ENCODE results near the gene SRA1. TPM values are rescaled to one million over a fixed set of nuclear protein-coding genes. Genes with fewer than 3 reads are reported as not detected.

Gene SRA1
- total and polyA plus RNA-seq, 2 of the 4 experiments (the other 2 are of a cell fraction), result 52.9 to 54.8 TPM

DNA sequence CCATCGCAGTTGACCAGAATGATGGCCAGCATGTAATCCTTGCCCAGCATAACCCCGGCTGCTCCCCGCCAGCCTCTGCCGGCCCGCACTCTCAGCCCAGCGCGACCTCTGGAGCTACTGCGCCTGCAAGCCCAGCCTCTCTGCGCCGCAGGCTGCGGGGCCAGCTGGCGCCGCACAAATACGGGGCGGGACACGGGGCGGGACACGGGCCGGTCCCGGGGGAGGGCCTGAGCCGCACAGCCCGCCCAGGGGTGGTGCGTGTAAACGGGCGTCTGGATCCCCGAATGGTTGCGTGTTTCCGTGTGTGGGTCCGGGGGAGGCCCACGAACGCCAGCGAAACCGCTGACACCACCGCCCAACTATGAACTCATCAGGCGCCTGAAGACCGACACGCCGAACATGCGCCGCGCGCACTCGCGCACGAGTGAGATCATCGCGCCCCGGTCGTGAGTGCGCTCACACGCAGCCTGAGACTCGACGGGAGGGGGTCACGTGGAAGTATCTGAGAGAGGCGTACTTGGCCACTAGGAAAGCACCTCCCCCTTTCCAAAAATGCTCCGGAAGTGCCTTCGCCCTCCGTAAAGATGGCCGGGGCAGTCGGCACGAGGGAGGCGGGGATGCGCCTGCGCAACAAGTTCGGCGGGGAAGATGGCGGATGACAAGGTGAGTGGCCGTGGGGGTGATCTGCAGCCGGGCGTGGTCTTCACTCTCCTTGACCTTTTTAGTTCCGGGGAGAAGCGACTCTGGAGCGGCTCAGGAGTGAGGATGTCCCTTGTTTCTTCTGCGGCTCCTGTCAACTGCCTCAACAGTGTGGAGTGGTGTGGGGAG, 7.1 kb upstream of the SRA1 start, which contains the start of the genes APBB3 and SLC35A4 (continued):
- TF ChIP-seq, protein P1, sequence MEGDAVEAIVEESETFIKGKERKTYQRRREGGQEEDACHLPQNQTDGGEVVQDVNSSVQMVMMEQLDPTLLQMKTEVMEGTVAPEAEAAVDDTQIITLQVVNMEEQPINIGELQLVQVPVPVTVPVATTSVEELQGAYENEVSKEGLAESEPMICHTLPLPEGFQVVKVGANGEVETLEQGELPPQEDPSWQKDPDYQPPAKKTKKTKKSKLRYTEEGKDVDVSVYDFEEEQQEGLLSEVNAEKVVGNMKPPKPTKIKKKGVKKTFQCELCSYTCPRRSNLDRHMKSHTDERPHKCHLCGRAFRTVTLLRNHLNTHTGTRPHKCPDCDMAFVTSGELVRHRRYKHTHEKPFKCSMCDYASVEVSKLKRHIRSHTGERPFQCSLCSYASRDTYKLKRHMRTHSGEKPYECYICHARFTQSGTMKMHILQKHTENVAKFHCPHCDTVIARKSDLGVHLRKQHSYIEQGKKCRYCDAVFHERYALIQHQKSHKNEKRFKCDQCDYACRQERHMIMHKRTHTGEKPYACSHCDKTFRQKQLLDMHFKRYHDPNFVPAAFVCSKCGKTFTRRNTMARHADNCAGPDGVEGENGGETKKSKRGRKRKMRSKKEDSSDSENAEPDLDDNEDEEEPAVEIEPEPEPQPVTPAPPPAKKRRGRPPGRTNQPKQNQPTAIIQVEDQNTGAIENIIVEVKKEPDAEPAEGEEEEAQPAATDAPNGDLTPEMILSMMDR (conservative IDR thresholded peaks at IDR 0.05; ENCODE audit: low read depth, low read length), result no peak
- TF ChIP-seq CHD1 (IDR thresholded peaks at IDR 0.05; ENCODE audit: low read depth, low read length), result no peak

All from IMR-90 (cell line).